T-helper 1 cell treated with Interleukin-12 subunit alpha and Interleukin-12 subunit beta and Interleukin-4 antibody, amounts not matched to agents 30 ng/mL and 1 ng/mL, for 36 hours (primary cell): ENCODE measurements around the gene ACAD10. TPM values are rescaled to one million over a fixed set of nuclear protein-coding genes. Genes with fewer than 3 reads are reported as not detected.
"Not testable (repeated sequence)": the region's sequence is repeated elsewhere in the genome, so short reads cannot be mapped to it uniquely, and the experiment has no call there.

Experiments
- intact Hi-C: fragments of 100-400 bp; cut with micrococcal nuclease; formaldehyde crosslinking; loops from one replicate; pipeline ENCODE4 v1.15.1; 2024
- total RNA-seq: library from RNA; stranded (reverse); gene quantifications from 2 replicates; pipeline ENCODE4 v1.2.3, GENCODE V29; 2022

Gene ACAD10
- total RNA-seq, 1 donor from 2014 or later, result 29.5 TPM

DNA sequence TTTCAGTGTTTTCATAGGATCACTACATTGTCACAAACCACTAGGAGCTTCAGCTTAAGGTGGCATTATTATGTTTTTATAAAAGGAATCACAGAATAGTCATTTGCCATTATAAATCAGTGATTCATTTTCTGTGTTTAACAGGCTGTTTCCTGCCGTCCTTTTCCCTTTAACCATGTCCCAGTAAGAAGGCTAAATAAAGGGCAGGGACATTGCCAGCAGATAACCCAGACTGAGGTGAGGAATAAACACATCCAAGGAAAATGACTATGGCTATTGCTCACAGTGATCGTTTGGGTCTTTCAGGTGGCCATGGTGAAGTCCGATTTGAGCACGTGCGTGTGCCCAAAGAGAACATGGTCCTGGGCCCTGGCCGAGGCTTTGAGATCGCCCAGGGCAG, 63.0 kb downstream of the ACAD10 start:
- intact Hi-C loops, result no loop called here

DNA sequence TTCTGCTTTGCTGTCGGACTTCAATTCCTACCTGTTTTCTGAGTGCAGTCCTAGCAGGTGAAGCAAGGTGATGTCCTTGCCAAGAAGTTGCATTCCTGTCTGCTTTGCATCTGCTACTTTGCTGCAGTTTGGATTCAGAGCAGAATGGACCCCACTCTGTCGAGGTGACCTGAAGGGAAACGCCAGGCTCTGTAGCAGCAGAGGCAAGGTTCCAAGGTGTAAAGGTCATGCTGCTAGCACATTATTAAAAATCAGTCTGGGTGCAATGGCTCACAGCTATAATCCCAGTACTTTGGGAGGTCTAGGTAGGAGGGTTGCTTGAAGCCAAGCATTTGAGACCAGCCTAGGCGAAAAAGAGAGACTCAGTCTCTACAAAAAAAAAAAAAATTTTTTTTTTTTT, 63.5 kb downstream of the ACAD10 start:
- intact Hi-C loops, result no loop called here

DNA sequence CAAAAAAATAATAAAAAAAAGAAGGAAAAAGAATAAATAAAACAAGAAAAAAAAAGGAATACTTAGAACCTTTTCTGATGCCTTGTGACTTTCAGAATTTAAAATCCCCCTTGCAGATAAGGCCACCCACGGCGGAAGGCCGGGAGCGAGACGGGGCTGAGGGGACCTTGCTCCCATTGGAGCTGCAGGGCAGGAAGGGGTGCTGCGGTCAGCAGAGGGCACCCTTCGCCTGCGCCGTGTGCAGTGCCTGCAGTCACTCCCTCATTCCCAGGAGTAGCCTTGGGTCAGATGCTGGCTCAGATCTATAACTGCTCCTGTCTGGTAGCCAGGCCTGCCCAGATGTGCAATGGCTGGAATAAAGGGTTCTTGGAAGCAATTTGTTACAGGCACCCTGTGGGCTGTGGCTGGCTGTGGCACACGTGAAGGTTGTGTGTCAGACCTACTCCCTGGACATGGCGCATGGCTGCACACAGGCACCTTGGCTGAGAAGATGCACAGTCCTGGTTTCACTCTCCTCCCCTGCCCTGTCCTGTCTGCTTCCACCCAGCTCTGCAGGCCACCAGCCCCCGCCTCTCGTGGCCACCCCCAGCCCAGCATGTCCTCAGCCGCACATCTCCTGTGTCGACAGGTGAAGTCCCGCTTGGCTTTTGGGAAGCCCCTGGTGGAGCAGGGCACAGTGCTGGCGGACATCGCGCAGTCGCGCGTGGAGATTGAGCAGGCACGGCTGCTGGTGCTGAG, 67.5 kb downstream of the ACAD10 start:
- intact Hi-C loops, result loop anchor here (2.0 kb wide), 1 partner anchor 59 kb away; no protein-coding TSS in a partner anchor

DNA sequence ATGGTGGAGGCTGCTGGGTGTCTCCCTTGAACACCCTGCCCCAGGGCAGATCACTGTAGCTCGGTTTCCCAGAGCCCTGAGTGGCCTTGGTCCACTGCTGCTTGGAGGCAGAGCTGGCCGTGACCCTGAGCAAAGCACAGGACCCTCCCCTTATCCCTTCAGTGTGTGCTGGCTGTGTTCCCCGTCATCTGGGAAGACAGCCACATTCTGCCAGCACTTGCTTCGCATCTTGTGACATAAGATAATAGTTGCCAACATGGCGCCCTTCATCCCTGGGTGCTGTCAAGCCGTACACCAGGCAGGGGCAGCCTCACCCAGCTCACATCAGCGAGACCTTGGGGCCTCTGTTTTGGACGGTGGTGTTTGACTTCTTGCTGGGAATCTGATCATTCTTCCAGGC, 68.8 kb downstream of the ACAD10 start:
- intact Hi-C loops, result no loop called here

DNA sequence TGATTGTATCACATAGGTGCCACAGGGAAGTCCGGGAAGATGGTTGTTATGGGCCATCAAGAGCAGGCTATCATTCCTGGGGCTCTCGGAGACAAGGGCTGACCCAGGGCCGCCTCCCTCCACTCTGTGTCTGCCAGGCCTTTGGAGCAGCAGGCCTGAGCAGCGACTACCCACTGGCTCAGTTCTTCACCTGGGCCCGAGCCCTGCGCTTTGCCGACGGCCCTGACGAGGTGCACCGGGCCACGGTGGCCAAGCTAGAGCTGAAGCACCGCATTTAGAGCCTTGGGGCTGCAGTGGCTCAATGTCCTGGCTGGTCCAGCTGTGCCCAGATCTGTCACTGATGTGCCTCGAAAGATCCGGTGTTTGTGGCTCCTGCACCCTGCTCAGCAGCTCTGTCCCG, 70.3 kb downstream of the ACAD10 start:
- intact Hi-C loops, result no loop called here

DNA sequence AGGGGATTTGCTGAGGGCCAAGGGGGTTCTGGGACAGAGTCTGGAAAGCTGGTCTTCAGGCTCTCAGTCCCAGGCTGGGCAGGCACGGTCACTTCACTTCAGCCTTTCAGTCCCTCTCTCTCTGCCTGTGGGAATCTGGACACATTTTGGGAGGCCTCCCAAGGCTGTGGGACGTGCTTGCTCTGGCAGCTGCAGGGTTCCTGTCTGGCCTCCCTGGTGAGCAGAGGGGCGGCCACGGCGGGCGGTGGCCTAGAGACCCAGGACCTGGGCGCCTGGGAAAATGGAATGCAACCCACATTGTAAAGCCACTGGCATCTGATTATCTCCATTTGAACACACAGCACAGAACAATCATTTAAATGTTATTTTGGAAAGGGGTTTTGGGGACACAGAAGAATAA, 70.8 kb downstream of the ACAD10 start:
- intact Hi-C loops, result no loop called here

DNA sequence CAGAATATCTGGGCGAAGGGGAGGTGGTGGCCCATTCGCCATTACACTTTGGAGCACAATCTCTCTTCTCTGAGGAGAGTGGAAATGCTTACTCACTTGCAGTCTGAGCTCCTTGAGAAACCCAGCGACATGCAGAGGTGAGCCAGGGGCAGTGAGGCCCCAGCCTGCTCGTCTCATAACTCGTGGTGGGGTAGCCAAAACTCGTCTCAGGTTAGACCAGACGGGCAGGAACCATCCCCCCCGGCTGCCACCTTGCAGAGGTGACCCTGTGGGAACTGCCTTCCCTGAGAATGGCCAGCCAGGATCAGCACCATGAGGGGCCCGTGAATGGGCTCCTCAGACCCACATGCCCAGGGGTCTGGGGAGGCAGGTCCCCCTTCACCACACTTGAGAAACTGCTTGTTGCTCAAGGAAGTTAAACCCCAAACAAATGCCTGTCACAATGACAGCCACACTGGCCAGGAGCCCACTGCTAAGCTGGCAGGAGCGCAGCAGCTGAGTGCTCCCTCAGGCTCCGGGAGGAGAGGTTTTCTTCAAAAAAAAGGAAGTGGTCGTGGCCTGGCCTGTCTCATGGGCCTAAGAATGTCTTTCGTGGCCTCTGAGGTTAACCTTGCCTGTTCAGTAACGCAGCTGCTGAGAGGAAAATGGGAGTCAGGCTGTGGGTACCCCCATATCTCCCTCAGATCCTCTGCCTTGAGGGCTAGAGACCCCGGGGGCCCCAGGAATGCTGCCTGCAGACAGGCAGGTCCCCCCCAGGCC, 71.7 kb downstream of the ACAD10 start:
- intact Hi-C loops, result no loop called here

DNA sequence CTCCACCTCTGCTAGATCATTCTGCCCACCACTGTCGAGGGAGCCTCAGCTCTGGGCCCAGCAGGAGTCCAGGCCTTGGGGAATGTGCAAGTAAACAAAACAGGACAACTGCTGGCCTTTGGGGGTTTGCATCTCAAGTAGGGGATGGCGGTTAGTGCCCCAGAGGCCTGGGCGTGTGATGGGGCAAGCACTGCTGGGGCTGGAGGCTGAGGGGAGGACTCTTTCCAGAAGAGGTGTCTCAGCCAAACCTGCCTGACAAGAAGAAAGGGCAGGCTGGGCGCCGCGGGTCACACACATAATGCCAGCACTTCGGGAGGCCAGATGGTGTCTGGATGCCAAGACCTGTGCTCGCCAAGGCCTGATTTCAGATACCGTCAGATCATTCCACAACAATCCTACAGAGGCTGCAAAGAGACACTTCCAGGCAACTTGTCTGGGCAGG, 72.3 kb downstream of the ACAD10 start:
- intact Hi-C loops, result no loop called here

DNA sequence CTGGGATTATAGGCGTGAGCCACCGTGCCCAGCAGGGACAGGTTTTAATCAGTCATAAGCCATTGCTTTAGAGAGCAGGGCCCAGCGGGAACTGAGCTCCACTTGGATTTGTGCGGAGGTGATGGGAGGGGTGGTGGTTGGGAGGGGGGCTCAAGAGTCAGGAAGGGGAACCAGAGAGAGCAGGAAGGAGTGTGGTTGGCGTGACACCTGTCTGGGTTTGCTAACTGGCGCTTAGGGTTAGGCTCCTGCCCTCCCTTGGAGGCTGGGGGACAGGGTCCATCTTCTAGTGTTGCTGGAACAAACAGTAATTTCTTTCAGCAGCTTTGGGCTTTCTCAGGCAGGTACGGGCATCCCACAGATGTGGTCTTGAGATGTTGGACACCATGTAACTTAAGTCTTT, 73.4 kb downstream of the ACAD10 start:
- intact Hi-C loops, result no loop called here

DNA sequence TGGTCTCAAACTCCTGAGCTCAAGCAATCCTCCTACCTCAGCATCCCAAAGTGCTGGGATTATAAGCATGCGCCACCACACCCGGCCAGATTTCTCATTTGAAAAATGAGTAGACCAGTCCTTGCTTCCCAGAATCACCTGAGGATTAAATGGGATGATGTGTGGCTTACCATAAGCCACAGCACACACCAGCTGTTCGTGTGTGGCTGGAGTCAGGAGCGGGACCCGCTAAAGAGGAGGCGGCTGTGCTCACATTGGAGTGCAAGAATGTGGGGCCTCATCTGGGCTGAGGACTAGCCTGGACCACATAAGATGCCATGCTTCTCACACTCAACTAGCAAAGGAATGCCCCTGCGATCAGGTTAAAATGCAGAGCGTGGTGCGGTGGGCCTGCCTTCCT, 74.1 kb downstream of the ACAD10 start:
- intact Hi-C loops, result no loop called here

DNA sequence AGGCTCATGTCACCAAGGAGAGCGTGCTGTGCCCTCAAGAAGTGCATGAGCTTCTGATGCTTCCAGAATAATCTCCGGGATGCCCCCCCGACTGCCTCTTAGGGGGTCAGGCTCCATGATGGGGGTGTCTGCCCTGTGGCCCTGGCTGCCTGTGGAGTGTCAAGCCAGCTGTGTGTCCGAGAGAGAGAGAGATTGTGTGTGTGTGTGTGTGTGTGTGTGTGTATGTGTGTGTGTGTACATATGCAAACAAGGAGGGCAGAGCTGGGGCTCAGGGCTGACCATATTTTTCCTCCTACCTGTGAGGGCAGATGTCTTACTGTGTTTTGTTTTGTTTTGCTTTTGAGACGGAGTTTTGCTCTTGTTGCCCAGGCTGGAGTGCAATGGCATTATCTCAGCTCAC, 75.2 kb downstream of the ACAD10 start:
- intact Hi-C loops, result no loop called here

DNA sequence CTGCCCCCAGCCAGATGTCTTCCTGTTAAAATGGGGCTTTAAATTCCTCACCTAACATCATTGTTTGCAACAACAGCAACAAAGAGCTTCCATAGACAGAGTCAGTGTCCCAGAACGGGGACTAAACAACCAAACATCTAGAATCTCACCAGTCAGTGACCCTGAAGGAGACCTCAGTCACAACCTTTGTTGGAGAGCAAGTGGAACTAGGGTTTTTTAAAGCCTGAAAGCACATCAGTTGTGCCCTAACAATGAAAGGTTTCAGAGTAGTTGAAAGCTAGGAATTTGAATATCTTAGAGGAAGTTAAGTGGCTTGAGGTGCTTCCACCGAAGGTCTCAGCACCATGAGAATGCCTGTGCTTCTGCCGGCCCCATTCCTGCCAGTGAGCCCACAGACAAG, 75.9 kb downstream of the ACAD10 start:
- intact Hi-C loops, result no loop called here

DNA sequence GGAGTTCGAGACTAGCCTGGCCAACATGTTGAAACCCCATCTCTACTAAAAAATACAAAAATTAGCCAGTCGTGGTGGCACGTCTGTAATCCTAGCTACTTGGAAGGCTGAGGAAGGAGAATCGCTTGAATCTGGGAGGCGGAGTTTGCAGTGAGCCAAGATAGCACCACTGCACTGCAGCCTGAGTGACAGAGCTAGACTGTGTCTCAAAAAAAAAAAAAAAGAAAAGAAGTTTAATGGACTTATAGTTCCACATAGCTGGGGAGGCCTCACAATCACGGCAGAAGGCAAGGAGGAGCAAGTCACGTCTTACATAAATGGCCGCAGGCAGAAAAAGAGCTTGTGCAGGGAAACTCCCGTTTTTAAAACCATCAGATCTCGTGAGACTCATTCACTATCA, 77.7 kb downstream of the ACAD10 start:
- intact Hi-C loops, result not testable (repeated sequence)

DNA sequence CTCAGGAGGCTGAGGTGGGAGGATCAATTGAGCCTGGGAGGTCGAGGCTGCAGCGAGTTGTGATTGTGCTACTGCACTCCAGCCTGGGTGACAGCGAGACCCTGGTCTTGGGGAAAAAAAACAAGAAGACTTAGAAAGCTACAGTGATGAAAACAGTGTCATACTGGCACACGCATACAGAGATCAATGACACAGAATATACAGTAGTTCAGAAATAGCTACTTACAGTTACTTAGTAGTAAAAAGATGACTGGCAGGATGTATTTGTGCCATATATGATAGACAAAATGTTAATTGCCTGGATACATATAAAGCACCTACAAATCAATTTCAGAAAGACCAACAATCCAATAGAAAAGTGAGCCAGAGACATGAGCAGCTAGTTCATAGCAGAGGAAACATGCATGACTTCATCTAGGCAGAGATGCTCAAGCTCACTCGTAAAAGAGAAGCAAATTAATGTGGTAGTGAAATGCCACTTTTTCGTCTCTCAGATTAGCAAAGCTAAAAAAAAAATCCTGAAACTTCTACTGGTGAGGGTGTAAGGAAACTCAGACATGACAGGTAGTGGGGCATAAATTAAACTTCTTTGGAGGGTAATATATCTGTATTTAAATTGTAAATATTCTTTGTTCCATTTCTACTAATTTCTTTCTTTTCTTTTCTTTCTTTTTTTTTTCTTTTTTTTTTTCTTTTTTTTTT, 78.4 kb downstream of the ACAD10 start:
- intact Hi-C loops, result no loop called here

DNA sequence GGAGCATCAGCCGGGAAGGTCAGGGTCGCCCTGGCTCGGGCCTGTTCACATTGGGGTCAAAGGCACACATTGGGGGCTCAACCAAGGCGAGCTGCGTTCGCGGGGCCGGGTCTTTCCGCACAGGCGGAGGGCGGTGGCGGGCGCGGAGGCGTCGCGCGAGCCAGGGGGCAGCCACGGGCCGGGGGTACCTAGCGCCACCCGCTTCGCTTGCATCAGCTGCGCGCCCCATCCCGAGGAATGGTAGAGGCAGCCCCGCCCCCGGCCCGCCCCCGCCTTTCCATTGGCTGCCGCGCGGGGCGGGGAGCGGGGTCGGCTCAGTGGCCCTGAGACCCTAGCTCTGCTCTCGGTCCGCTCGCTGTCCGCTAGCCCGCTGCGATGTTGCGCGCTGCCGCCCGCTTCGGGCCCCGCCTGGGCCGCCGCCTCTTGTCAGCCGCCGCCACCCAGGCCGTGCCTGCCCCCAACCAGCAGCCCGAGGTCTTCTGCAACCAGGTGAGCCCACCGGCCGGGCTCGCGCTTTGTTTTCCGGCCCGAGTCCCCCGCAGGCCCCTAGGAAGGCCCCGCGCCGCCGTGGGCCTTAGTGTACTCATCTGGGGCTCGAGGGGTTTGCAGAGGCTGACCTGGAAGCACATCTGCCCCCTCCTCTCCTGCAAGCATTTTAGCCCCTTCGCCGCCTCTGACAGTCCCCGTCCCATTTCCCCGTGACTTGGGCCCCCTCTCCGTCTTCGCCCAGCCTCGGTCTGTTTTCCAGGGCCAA, 80.9 kb downstream of the ACAD10 start, which contains the start of gene ALDH2:
Gene ALDH2 (plus strand): TSS at position 326 of the 754 bp plus-strand sequence. CDS start 50 bp downstream, at position 376.
- intact Hi-C loops, result no loop called here

DNA sequence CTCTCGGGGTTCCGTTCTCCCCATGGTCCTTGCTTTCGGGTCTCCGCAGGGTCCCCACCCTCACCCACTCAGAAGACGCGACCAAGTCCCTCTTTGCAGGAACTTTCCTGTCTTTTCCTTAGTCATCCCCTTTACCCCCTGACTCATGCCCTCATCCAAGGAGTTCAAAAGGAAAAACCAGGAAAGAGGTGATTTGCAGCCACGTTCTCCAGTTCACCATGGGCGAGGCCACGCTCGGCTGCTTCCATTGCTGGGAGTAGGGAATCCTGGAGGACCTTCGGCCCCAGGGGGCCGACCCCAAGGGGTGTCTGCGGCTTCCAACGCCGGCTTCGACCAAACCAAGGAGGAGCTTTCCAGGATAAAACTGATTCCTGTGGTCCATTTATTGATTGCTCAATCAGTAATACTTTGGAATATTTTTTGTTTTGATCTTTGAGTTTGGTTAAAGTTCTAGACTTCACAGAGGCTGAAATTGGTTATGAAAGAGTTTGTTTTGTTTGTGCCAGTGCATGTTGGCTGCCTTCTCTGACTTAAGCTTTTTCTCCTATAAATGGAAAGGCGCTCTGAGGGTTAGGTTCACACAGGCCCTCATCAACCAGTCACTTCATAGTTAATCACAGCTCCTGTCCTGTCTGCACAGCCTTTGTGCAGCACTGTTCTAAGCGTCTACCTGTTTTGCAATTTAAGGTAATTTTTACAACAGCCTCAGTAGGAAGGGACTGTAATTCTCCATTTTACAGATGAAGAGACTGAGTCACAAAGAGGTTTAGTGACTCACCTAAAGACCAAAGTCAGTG, 81.7 kb downstream of the ACAD10 start:
- intact Hi-C loops, result no loop called here

DNA sequence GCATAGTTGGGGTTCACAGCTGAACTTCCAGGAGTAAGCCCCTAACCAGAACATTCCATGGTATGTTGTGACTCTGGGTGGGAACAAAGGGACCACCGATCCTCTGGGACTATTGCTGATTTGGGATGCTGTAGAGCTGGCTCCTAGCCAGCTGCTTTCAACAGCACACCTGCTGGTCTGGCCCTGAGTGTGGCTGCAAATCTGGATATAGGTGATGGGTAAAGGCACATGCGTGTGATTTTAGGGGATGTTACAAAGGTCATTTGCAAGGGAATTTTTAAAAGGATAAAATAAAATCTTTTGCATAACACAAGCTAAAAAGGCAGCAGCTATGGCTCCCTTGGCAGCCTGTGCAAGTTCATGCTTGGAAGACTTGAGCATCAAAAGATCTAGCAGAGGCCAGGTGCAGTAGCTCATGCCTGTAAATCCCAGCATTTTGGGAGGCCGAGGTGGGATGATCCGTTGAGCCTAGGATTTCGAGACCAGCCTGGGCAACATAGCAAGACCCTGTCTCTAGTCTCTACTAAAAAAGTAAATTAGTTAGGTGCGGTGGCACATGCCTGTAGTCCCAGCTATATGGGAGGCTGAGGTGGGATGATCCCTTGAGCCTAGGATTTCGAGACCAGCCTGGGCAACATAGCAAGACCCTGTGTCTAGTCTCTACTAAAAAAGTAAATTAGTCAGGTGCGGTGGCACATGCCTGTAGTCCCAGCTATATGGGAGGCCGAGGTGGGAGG, 82.5 kb downstream of the ACAD10 start:
- intact Hi-C loops, result no loop called here

DNA sequence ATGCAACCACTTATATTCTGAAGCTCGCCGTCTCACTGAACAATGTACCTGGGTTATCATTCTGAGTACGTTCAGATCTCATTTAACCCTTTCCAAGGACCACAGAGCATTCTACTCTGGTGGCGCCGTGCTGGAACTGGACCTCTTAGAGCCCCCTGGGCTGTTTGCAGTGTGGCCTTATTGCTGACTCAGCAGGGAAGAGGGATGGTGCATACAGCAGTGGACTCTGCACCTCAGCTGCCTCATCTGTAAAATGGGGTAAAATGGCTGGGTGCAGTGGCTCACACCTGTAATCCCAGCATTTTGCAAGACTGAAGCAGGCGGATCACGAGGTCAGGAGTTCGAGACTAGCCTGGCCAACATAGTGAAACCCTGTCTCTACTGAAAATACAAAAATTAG, 83.7 kb downstream of the ACAD10 start:
- intact Hi-C loops, result no loop called here

DNA sequence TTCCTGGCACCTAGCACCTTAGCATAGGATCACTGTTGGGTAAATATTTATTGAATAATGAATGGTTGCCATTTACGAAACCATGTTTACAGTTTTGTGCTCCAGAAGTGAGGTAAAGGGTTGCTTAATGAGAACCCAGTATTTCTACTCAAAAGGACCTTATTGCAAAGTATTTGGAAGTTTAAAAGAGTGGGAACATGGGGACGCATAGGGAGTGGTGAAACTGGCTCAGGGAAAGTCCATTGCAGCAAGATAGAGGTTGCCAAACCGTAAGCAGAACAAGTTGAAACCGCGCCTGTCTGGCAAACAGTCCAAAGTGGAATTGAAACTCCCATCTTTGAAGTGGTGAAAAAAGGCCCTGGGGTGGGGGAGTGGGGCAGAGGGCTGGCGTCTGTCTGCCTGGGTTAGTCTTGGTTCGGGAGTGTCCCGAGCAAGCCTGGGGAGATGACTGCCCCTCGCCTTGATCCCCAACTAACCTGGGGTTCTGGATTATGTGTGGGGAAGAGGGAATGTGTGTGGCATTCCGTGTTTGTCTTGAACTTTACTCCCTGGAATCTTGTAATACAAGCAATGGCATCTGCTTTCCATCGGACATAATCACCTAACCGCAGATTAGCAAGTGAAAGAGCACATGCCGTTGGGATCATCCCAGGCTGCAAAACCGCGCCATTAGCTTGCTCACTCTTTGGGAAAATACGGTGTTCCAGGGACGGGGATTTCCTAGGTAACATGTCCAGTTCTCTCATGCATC, 88.1 kb downstream of the ACAD10 start:
- intact Hi-C loops, result no loop called here
